Stimulated activated CD8-positive, alpha-beta memory T cell treated with anti-CD3 and anti-CD28 coated beads, Interleukin-15, amount 100 ng/mL, for 48 hours (primary cell): ENCODE measurements around the gene SLC22A5.
"Not testable (repeated sequence)": the region's sequence is repeated elsewhere in the genome, so short reads cannot be mapped to it uniquely, and the experiment has no call there.

Experiments
- DNase-seq, 2 donors: peaks; one replicate each; pipeline ENCODE4 v3.0.0-alpha.2; 2020; ENCODE audit warnings: low read depth in 2 of 2

Gene SLC22A5

GRCh38 chr5:132388244-132389050 lies 18.9 kb downstream of the SLC22A5 start:
- DNase-seq: no peak

- DNase-seq: no peak
Measured at GRCh38 chr5:132389051-132389331, 19.5 kb downstream of the SLC22A5 start.

GRCh38 chr5:132389585-132390286 lies 20.2 kb downstream of the SLC22A5 start:
- no peak for DNase-seq

DNA sequence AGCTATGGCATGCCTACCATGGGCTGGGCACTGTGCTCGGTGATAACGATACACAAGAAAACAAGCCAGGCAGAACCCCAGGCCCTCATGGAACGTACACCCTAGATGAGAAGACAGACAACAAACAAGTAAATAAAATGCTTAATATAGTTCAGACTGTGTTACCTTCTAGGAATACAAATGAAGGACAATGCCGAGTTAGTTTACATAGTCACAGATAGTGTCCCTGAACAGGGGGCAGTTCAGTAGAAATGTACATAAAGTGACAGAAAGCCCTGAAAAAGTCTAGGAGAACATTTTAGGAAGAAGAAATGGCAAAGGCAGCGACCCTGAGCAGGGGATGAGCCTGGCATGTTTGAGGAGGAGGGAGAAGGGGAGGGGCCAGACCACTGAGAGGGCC lies 21.7 kb downstream of the SLC22A5 start:
- DNase-seq: no peak

- DNase-seq: no peak
Measured at GRCh38 chr5:132391870-132392269, 22.4 kb downstream of the SLC22A5 start.

DNA sequence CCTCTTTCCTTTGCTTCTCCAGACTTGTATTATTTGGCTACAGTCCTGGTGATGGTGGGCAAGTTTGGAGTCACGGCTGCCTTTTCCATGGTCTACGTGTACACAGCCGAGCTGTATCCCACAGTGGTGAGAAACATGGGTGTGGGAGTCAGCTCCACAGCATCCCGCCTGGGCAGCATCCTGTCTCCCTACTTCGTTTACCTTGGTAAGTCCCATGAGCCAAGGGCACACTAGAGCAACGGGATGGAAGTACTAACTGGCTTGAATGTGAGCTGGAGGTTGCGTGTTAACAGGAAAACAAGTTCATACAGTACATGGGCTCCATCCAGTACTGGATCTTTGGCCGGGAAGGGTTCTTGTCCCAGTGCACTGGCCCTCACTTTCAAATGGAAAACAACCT lies 22.9 kb downstream of the SLC22A5 start:
- no peak for DNase-seq

DNA sequence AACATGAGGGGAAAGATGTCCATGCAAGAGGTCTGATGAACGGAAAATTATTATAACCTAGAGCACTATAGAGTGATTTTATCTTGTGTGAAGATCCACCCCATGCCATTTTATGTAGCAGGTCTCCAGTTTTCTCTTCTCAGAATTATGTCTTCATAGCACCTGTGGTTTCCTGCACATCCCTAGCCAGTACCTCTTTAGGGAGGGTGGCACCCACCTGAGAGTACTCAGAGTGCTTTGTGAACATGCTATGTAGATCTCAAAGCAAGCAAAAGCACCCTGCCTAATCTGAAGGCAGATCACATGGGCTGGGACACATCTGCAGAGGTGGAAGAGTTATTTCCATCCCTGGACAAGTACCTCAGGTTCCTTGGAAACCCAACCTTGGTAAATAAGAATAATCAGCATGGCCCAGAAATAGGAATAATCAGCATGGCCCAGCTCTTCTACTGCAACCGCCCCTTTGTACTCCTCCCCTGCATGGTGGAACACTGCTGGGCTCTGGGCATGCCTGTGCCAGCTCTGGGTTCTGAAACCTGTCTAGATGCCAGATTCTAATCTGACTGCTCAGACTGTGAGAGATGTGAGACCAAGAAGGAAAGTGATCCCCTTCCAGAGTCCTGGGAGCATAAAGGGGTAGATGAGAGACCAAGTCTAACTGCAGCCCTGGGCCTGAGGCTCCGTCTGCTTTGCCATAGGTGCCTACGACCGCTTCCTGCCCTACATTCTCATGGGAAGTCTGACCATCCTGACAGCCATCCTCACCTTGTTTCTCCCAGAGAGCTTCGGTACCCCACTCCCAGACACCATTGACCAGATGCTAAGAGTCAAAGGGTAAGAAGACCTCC lies 23.7 kb downstream of the SLC22A5 start:
- no peak for DNase-seq

DNA sequence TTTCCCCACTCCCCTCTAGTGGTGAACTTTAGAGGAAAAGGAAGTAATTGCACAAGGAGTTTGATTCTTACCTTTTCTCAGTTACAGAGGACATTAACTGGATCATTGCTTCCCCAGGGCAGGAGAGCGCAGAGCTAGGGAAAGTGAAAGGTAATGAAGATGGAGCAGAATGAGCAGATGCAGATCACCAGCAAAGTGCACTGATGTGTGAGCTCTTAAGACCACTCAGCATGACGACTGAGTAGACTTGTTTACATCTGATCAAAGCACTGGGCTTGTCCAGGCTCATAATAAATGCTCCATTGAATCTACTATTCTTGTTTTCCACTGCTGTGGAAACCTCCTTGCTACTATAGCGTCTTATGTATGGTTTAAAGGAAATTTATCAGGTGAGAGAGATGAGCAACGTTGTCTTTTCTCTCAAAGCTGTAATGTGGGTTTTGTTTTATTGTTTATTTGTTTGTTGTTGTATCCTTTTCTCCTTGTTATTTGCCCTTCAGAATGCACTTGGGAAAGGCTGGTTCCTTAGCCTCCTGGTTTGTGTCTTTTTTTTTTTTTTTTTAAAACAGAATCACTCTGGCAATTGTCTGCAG lies 25.3 kb downstream of the SLC22A5 start:
- no peak for DNase-seq

- no peak for DNase-seq
Measured at GRCh38 chr5:132396589-132397031, 27.1 kb downstream of the SLC22A5 start.

DNA sequence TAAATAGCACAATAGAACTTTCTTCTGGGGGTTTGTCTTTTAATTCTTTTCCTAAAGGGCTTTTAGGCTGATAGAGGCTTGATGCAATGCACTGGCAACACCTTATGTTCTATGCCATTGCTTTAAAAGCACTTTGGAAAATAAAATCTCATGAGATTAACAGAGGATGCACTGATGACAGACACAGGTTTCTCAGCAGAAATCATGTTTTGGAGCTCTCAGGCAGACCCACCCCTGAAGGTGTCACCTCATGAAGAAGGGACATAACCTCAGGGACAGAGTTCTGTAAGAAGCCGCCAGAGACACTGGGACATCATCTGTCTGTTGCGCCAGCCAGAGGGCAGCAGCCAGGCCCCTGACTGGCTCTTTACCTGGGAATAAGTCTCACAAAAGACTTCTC lies 27.7 kb downstream of the SLC22A5 start:
- no peak for DNase-seq

DNA sequence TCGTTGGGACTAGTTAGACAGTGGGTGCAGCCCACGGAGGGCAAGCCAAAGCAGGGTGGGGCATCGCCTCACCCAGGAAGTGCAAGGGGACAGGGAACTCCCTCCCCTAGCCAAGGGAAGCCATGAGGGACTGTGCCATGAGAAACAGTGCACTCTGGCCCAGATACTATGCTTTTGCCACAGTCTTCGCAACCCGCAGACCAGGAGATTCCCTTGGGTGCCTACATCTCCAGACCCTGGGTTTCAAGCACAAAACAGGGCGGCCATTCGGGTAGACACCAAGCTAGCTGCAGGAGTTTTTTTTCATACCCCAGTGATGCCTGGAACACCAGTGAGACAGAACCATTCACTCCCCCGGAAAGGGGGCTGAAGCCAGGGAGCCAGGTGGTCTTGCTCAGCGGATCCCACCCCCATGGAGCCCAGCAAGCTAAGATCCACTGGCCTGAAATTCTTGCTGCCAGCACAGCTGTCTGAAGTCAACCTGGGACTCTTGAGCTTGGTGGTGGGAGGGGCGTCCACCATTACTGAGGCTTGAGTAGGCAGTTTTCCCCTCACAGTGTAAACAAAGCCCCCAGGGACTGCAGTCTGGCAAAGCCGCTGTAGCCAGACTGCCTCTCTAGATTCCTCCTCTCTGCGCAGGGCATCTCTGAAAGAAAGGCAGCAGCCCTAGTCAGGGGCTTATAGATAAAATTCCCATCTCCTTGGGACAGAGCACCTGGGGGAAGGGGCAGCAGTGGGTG lies 28.6 kb downstream of the SLC22A5 start:
- not testable (repeated sequence) for DNase-seq

- not testable (repeated sequence) for DNase-seq
Measured at GRCh38 chr5:132404041-132404440, 34.5 kb downstream of the SLC22A5 start.

DNA sequence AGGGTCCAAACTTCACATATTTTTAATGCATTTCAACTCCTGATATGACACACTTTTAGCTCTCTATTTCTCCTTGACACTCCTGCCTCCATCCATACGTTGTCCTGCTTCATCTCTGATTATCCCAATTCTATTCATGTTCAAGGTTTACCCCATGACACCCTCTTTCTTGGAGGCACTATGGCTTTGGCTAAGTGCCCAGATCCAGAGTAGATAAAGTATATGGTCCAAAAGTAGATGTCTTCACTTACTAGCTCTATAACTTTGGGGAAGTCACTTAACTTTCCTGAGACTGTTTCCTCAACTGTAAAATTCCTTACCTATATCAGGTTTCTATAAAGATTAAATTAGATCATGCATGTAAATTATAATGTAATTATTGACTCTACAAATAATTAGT lies 36.1 kb downstream of the SLC22A5 start:
- no peak for DNase-seq

GRCh38 chr5:132406144-132406783 lies 36.8 kb downstream of the SLC22A5 start:
- no peak for DNase-seq

GRCh38 chr5:132407970-132408369 lies 38.5 kb downstream of the SLC22A5 start:
- no peak for DNase-seq

DNA sequence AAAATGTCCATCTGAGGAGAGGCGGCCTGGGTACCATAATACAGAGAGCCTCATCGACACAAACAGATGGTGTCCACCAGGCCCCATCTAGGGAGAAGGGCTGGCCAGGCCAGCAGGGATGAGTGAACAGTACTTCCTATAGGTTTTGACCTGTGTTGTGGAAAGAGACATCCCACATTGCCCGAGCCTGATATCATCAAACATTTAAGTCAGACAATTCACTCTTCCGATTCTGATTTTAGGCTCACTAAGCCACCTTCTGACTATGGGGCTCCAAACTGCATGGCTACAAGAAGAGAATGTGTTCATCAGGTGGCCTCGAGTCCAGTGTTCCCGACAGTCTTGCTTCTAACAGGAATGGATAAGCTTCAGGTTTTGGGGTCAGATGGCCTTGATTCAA lies 38.9 kb downstream of the SLC22A5 start:
- no peak for DNase-seq

DNA sequence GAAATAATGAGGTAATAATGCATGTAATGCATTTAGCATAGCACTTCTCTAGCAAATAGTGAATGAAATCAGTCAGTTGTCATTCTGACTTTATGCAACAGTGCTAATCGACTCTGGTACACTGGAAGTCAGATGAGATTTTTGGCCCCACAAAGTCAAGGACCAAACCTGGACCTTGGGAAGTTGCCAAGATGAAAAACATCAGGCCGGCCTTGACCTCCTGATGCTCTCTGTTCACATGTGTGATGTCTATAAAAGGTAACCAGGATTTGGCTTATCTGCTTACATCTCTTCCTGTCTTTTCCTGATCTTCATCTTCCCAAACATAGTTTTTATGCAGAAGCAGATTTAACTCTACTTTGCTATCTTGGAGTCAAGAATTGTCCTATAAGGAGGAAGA lies 39.5 kb downstream of the SLC22A5 start:
- no peak for DNase-seq

DNA sequence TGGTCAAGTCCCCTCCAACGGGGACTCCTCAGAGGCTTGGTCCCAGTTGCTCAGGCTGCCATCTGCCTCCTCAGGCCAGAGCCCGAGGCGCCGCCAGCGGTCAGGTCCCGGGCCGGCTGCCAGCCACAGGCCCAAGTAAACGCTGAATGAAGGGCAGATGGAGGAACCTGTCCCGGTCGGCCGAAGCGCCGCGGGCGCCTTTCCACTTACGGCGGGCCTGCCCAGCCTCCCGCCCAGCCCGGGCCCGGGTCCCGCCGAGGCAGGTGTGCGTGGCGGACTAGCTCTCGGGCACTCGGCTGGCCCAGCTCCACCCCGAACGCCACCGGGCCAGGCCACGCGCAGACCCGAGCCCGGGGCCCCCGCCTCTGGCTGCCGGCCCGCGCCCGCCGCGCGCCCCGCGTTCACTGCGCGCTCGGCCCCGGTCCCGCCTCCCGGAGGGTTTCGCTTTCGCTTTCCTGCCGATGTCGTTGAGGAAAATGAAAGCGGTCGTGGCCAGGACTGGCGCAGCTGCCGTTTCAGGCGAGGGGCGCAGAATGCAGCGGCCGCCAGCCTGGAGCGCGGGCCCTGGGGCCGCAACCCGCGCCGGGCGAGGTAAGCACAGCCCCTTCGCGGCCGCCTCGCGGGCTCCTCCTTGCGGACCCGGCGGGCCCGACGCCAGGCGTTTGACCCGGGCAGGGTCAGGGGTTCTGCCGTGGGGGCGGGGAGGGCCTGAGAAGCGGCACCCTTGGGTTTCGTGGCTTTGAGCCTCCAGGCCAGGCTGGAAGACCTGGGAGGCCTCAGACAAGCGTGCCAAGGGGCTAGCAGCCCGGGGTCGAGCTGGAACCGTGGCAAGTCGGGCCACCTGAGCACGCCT lies 41.2 kb downstream of the SLC22A5 start:
- DNase-seq: peak; percentile 76 to 78

GRCh38 chr5:132411304-132412013 lies 41.9 kb downstream of the SLC22A5 start:
- no peak for DNase-seq
